NB4 (cell line): Measurements from ENCODE around the gene SEMA3E.

Source experiments
- MAX ChIP-seq: IDR thresholded peaks from 2 replicates; pipeline ENCODE4 v1.6.1; 2011; ENCODE audit warnings: low read depth, low read length
- POLR2A ChIP-seq: IDR thresholded peaks from 2 replicates; pipeline ENCODE4 v1.6.1; 2011; ENCODE audit warnings: mild to moderate bottlenecking; ENCODE audit not compliant: insufficient read length; ENCODE audit errors: extremely low read depth
- TF ChIP-seq, protein P1 (sequence below): IDR thresholded peaks from one replicate; pipeline ENCODE4 v1.5.1; 2012; ENCODE audit warnings: low read depth, low read length

GRCh38 chr7:83548250-83548649 is 100.7 kb downstream of the SEMA3E start:
- TF ChIP-seq, protein P1, sequence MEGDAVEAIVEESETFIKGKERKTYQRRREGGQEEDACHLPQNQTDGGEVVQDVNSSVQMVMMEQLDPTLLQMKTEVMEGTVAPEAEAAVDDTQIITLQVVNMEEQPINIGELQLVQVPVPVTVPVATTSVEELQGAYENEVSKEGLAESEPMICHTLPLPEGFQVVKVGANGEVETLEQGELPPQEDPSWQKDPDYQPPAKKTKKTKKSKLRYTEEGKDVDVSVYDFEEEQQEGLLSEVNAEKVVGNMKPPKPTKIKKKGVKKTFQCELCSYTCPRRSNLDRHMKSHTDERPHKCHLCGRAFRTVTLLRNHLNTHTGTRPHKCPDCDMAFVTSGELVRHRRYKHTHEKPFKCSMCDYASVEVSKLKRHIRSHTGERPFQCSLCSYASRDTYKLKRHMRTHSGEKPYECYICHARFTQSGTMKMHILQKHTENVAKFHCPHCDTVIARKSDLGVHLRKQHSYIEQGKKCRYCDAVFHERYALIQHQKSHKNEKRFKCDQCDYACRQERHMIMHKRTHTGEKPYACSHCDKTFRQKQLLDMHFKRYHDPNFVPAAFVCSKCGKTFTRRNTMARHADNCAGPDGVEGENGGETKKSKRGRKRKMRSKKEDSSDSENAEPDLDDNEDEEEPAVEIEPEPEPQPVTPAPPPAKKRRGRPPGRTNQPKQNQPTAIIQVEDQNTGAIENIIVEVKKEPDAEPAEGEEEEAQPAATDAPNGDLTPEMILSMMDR = no peak
- TF ChIP-seq POLR2A (no peak), MAX (no peak)
